Measurements from ENCODE around the gene BUD31. TPM values are rescaled to one million over a fixed set of nuclear protein-coding genes. Genes with fewer than 3 reads are reported as not detected.
A peak's percentile ranks its signal among the peaks of the same experiment; 100 is the strongest.

BUD31 gene
- total RNA-seq, 4 donors from 2014 or later, result 52.9 to 68.3 (median 64.8) TPM

GRCh38 chr7:99402854-99403253 lies 5.9 kb upstream of the BUD31 start:
- ATAC-seq (ENCODE audit: low FRiP score), result no peak
- DNase-seq (ENCODE audit: low spot score), result no peak
- TF ChIP-seq CTCF (IDR thresholded peaks at IDR 0.05), result no peak

- DNase-seq (ENCODE audit: low spot score) (no peak), ATAC-seq (ENCODE audit: low FRiP score) (no peak)
- TF ChIP-seq CTCF (IDR thresholded peaks at IDR 0.05), result no peak
Measured at GRCh38 chr7:99403764-99404163, 5.0 kb upstream of the BUD31 start.

- DNase-seq (ENCODE audit: low spot score), result no peak
- TF ChIP-seq CTCF (IDR thresholded peaks at IDR 0.05), result no peak
- ATAC-seq (ENCODE audit: low FRiP score), result no peak
Measured at GRCh38 chr7:99404235-99404976, 4.4 kb upstream of the BUD31 start.

GRCh38 chr7:99404977-99405320 lies 3.8 kb upstream of the BUD31 start:
- ATAC-seq (ENCODE audit: low FRiP score) (no peak), DNase-seq (ENCODE audit: low spot score) (no peak)
- no peak for TF ChIP-seq CTCF (IDR thresholded peaks at IDR 0.05)

GRCh38 chr7:99406557-99406956 lies 2.2 kb upstream of the BUD31 start:
- no peak for TF ChIP-seq CTCF (IDR thresholded peaks at IDR 0.05)
- DNase-seq (ENCODE audit: low spot score), result no peak
- ATAC-seq (ENCODE audit: low FRiP score), result no peak

- ATAC-seq (ENCODE audit: low FRiP score), result peak; percentile 84
- TF ChIP-seq CTCF (IDR thresholded peaks at IDR 0.05), result no peak
- peak; percentile 71 for DNase-seq (ENCODE audit: low spot score)
Measured at GRCh38 chr7:99407872-99408378, 844 bp upstream of the BUD31 start.

- ATAC-seq (ENCODE audit: low FRiP score) (no peak), DNase-seq (ENCODE audit: low spot score) (no peak)
- TF ChIP-seq CTCF (IDR thresholded peaks at IDR 0.05), result no peak
Measured at GRCh38 chr7:99409192-99409572, 413 bp downstream of the BUD31 start.

Measured in omental fat pad (tissue), 4 donors.